HepG2 (cell line): ENCODE data around the gene TRIM74. TPM values are rescaled to one million over a fixed set of nuclear protein-coding genes. Genes with fewer than 3 reads are reported as not detected.
A peak's percentile ranks its signal among the peaks of the same experiment; 100 is the strongest.

Experiments
- ELF3 ChIP-seq: IDR thresholded peaks from 2 replicates; pipeline ENCODE4 v1.6.1; 2016; ENCODE audit warnings: missing genetic modification reagents, missing compliant biosample characterization
- GFI1 ChIP-seq: sonication (generic); formaldehyde crosslinking; IDR thresholded peaks from 2 replicates; pipeline ENCODE4 v1.5.0; 2020; ENCODE audit warnings: missing genetic modification reagents, mild to moderate bottlenecking, borderline replicate concordance
- MED13 ChIP-seq: sonication (generic); formaldehyde crosslinking; IDR thresholded peaks from 2 replicates; pipeline ENCODE4 v1.5.0; 2020; ENCODE audit warnings: missing genetic modification reagents
- MEIS2 ChIP-seq: sonication (generic); formaldehyde crosslinking; IDR thresholded peaks from 2 replicates; pipeline ENCODE4 v1.9.0; 2021; ENCODE audit warnings: mild to moderate bottlenecking, missing genetic modification reagents
- NR2F2 ChIP-seq: IDR thresholded peaks from 2 replicates; pipeline ENCODE4 v1.6.1; 2012; ENCODE audit warnings: low read depth, inconsistent platforms, borderline replicate concordance
- RARA ChIP-seq: IDR thresholded peaks from 2 replicates; pipeline ENCODE4 v1.6.1; 2016; ENCODE audit warnings: missing genetic modification reagents, missing compliant biosample characterization
- REL ChIP-seq: sonication (generic); formaldehyde crosslinking; conservative IDR thresholded peaks from 2 replicates; pipeline ENCODE4 v1.8.0; 2022; ENCODE audit warnings: mild to moderate bottlenecking, missing genetic modification reagents, moderate library complexity
- SAFB2 ChIP-seq: sonication (generic); formaldehyde crosslinking; IDR thresholded peaks from 2 replicates; pipeline ENCODE4 v1.5.1; 2020; ENCODE audit warnings: missing genetic modification reagents, low read depth, mild to moderate bottlenecking, borderline replicate concordance
- SIN3B ChIP-seq: fragments of 150-350 bp; IDR thresholded peaks from 2 replicates; pipeline ENCODE4 v1.6.1; 2014; ENCODE audit warnings: low read length
- SMAD9 ChIP-seq: sonication (generic); formaldehyde crosslinking; IDR thresholded peaks from 2 replicates; pipeline ENCODE4 v1.5.1; 2020; ENCODE audit warnings: mild to moderate bottlenecking, missing genetic modification reagents
- SUZ12 ChIP-seq: fragments of 150-350 bp; IDR thresholded peaks from 2 replicates; pipeline ENCODE4 v1.6.1; 2014; ENCODE audit warnings: low read depth, low read length
- ZFP82 ChIP-seq: sonication (generic); formaldehyde crosslinking; IDR thresholded peaks from 2 replicates; pipeline ENCODE4 v1.5.1; 2020; ENCODE audit warnings: mild to moderate bottlenecking, missing genetic modification reagents, borderline replicate concordance
- ZNF180 ChIP-seq: sonication (generic); formaldehyde crosslinking; IDR thresholded peaks from 2 replicates; pipeline ENCODE4 v1.4.0; 2020; ENCODE audit warnings: low read depth, missing genetic modification reagents, borderline replicate concordance
- ZNF224 ChIP-seq: sonication (generic); formaldehyde crosslinking; IDR thresholded peaks from 2 replicates; pipeline ENCODE4 v1.5.0; 2020; ENCODE audit warnings: mild to moderate bottlenecking, missing genetic modification reagents
- ZNF580 ChIP-seq: IDR thresholded peaks from 2 replicates; pipeline ENCODE4 v1.6.1; 2016; ENCODE audit warnings: low read depth, borderline replicate concordance
- ZNF772 ChIP-seq: sonication (generic); formaldehyde crosslinking; IDR thresholded peaks from 2 replicates; pipeline ENCODE4 v1.5.0; 2020; ENCODE audit warnings: mild to moderate bottlenecking, missing genetic modification reagents
- ZSCAN20 ChIP-seq: sonication (generic); formaldehyde crosslinking; IDR thresholded peaks from 2 replicates; pipeline ENCODE4 v1.4.0; 2020; ENCODE audit warnings: missing genetic modification reagents, mild to moderate bottlenecking, borderline replicate concordance
- polyA plus RNA-seq, 8 experiments: library from polyadenylated mRNA; depleted of rRNA in 3 of 8; stranded (reverse) in 7 of 8; unstranded in 1 of 8; fragments of >200 nt; fragmentation: Illumina TruSeq in 4 of 8; extraction: Trizol in 4 of 8; gene quantifications; 2 replicates each; pipeline versions ENCODE4 v1.2.1 to v1.2.3, GENCODE V29; 2011 to 2016; ENCODE audit warnings: low read depth in 4 of 8, missing spikeins in 1 of 8, mixed read lengths in 1 of 8; ENCODE audit not compliant: insufficient read depth in 1 of 8
- total RNA-seq, 5 experiments: library from RNA; depleted of rRNA; stranded (reverse); fragments of >200 nt; fragmentation: Illumina TruSeq; extraction: Trizol; gene quantifications; 2 replicates each; pipeline ENCODE4 v1.2.3, GENCODE V29; 2016; ENCODE audit warnings: low read depth in 1 of 5
- TF ChIP-seq, protein P1 (sequence below): IDR thresholded peaks from 2 replicates; pipeline ENCODE4 v1.4.0; 2020; ENCODE audit warnings: mild to moderate bottlenecking, missing genetic modification reagents
- TF ChIP-seq, protein P2 (sequence below): sonication (generic); formaldehyde crosslinking; IDR thresholded peaks from 2 replicates; pipeline ENCODE4 v1.4.0; 2020; ENCODE audit warnings: mild to moderate bottlenecking, missing genetic modification reagents
- TF ChIP-seq, protein P3 (sequence below): sonication (generic); formaldehyde crosslinking; IDR thresholded peaks from 2 replicates; pipeline ENCODE4 v1.4.0; 2020; ENCODE audit warnings: low read depth, missing genetic modification reagents

The TRIM74 gene
- total and polyA plus RNA-seq, 2 of the 13 experiments (the other 11 are each of a cell fraction or from before 2014, with no cell fraction given) = 0.51 to 1.4 TPM

DNA sequence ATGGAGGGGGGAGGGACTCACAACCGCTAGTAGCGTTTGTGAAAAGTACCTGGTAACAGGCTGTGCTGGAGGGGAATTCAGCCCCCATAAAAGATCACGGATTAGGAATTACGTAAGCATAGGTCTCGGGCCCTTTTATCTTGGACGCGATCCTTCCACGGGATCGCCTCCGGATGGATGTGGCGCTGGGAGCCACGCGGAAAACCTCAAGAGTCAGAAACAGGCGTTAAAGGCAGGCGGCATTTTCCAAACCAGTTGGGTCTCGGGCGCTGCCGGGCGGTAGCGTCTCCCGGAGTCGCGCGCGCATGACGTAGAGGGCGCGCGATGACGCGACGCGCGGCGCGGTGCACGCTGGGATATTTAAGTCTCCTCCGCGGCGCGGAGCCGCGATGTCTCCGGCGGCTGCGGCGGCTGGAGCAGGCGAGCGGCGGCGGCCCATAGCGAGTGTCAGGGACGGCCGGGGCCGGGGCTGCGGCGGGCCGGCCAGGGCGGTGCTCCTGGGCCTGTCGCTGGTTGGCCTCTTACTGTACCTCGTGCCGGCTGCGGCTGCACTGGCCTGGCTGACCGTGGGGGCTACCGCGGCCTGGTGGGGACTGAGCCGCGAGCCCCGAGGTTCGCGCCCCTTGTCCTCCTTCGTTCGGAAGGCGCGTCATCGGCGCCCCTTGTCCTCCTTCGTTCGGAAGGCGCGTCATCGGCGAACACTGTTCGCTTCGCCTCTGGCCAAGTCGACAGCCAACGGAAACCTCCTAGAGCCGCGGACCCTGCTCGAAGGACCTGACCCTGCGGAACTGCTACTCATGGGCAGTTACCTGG lies 44.3 kb downstream of the TRIM74 start, which contains the start of gene POM121 (continued):
- TF ChIP-seq RARA (CRISPR knock-in tag) (no peak), SAFB2 (0 out of 2 replicates have a peak, but pooled peaks have one; percentile 67), ZNF180 (CRISPR knock-in tag) (0 out of 2 replicates have a peak, but pooled peaks have one; percentile 23), ZNF580 (CRISPR knock-in tag) (peak; percentile 39; the same call in 1 of the 2 replicates), ZSCAN20 (CRISPR knock-in tag) (no peak), MED13 (no peak), SUZ12 (peak; percentile 48; the same call in 1 of the 2 replicates), REL (CRISPR knock-in tag) (no peak), NR2F2 (no peak), MEIS2 (CRISPR knock-in tag) (peak; percentile 38; the same call in 1 of the 2 replicates), ELF3 (0 out of 2 replicates have a peak, but pooled peaks have one; percentile 27), SIN3B (peak; percentile 86), ZNF224 (CRISPR knock-in tag) (no peak), ZNF772 (CRISPR knock-in tag) (0 out of 2 replicates have a peak, but pooled peaks have one; percentile 23), SMAD9 (CRISPR knock-in tag) (no peak), GFI1 (CRISPR knock-in tag) (no peak), ZFP82 (CRISPR knock-in tag) (no peak)
- TF ChIP-seq, protein P1, sequence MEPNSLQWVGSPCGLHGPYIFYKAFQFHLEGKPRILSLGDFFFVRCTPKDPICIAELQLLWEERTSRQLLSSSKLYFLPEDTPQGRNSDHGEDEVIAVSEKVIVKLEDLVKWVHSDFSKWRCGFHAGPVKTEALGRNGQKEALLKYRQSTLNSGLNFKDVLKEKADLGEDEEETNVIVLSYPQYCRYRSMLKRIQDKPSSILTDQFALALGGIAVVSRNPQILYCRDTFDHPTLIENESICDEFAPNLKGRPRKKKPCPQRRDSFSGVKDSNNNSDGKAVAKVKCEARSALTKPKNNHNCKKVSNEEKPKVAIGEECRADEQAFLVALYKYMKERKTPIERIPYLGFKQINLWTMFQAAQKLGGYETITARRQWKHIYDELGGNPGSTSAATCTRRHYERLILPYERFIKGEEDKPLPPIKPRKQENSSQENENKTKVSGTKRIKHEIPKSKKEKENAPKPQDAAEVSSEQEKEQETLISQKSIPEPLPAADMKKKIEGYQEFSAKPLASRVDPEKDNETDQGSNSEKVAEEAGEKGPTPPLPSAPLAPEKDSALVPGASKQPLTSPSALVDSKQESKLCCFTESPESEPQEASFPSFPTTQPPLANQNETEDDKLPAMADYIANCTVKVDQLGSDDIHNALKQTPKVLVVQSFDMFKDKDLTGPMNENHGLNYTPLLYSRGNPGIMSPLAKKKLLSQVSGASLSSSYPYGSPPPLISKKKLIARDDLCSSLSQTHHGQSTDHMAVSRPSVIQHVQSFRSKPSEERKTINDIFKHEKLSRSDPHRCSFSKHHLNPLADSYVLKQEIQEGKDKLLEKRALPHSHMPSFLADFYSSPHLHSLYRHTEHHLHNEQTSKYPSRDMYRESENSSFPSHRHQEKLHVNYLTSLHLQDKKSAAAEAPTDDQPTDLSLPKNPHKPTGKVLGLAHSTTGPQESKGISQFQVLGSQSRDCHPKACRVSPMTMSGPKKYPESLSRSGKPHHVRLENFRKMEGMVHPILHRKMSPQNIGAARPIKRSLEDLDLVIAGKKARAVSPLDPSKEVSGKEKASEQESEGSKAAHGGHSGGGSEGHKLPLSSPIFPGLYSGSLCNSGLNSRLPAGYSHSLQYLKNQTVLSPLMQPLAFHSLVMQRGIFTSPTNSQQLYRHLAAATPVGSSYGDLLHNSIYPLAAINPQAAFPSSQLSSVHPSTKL (CRISPR knock-in tag) = peak; percentile 44; the same call in 1 of the 2 replicates
- TF ChIP-seq, protein P2, sequence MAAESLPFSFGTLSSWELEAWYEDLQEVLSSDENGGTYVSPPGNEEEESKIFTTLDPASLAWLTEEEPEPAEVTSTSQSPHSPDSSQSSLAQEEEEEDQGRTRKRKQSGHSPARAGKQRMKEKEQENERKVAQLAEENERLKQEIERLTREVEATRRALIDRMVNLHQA (CRISPR knock-in tag) = no peak
- TF ChIP-seq, protein P3, sequence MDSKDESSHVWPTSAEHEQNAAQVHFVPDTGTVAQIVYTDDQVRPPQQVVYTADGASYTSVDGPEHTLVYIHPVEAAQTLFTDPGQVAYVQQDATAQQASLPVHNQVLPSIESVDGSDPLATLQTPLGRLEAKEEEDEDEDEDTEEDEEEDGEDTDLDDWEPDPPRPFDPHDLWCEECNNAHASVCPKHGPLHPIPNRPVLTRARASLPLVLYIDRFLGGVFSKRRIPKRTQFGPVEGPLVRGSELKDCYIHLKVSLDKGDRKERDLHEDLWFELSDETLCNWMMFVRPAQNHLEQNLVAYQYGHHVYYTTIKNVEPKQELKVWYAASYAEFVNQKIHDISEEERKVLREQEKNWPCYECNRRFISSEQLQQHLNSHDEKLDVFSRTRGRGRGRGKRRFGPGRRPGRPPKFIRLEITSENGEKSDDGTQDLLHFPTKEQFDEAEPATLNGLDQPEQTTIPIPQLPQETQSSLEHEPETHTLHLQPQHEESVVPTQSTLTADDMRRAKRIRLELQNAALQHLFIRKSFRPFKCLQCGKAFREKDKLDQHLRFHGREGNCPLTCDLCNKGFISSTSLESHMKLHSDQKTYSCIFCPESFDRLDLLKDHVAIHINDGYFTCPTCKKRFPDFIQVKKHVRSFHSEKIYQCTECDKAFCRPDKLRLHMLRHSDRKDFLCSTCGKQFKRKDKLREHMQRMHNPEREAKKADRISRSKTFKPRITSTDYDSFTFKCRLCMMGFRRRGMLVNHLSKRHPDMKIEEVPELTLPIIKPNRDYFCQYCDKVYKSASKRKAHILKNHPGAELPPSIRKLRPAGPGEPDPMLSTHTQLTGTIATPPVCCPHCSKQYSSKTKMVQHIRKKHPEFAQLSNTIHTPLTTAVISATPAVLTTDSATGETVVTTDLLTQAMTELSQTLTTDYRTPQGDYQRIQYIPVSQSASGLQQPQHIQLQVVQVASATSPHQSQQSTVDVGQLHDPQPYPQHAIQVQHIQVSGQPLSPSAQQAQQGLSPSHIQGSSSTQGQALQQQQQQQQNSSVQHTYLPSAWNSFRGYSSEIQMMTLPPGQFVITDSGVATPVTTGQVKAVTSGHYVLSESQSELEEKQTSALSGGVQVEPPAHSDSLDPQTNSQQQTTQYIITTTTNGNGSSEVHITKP (CRISPR knock-in tag) = no peak
